ENCODE results near the gene ASIP.

ASIP gene

DNA sequence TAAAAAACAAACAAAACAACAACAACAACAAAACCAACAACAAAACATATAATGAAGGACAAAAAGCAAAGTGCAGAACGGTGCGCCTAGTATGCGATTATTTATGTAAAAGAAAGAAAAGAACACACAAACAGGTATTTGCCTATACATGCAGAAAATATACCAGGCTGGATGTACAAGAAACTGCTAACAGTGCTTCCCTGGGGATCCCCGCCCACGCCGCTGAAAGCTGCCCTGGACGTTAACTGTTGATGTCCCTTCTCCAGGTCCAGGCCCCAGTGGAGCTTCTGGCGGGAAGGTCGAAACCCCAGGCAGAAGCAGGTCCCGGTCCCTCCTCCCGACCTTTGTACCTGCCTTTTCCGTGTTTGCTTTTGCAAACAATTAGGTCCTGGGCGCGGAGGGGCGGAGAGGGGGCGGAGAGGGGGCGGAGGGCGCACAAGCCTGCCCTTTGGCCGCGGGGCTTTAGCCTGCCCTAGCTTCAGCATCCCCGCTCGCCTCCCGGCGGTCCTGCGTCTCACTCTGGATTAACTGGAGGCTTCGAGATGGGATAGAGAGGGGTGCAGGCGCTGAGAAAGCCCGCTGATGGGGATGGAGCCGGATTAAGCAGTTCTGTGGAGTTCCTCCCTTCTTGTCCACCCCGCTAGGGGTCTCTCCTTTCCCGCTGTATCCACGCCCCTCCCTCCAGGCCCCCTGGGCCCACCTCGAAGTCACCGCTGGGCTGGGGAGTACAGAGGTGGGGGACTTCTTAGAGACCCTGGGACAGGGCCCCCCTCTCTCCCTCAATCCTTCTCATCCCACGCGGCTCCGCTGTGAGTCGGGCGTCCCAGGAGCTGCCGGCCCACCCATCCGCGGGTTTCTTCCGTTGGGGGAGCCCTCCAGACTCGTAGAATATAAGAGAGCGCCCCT is 70.1 kb downstream of the ASIP start:
- peak overlapping the region; percentile 7 for H3K4me3 ChIP-seq (ENCODE audit: extremely low read depth, insufficient read depth, low read length, poor library complexity, severe bottlenecking)
- H3K27ac ChIP-seq (ENCODE audit: low read depth, low read length, severe bottlenecking), result no peak overlapping the region
- peaks cover 7% of the 10 kb centered on the region for H3K4me1 ChIP-seq (ENCODE audit: control insufficient read depth, insufficient read depth, low read length, poor library complexity, severe bottlenecking)
- no peaks in the 10 kb centered on the region for H3K36me3 ChIP-seq (ENCODE audit: control insufficient read depth, insufficient read depth, low read length)
- H3K9me3 ChIP-seq (ENCODE audit: control insufficient read depth, low read length), result no peaks in the 10 kb centered on the region
- 3 to 11% methylated on average over 23 to 40 of the region's 45 CpGs for WGBS, 2 experiments (ENCODE audit: insufficient coverage in 2 of 2)

- Histone ChIP-seq H3K9me3 (ENCODE audit: control insufficient read depth, low read length) (no peaks in the 10 kb centered on the region), H3K4me1 (ENCODE audit: control insufficient read depth, insufficient read depth, low read length, poor library complexity, severe bottlenecking) (peaks cover 7% of the 10 kb centered on the region), H3K27ac (ENCODE audit: low read depth, low read length, severe bottlenecking) (no peak overlapping the region), H3K36me3 (ENCODE audit: control insufficient read depth, insufficient read depth, low read length) (no peaks in the 10 kb centered on the region), H3K4me3 (ENCODE audit: extremely low read depth, insufficient read depth, low read length, poor library complexity, severe bottlenecking) (peak overlapping the region; percentile 7)
- 21 to 24% methylated on average over 5 to 10 of the region's 11 CpGs for WGBS, 2 experiments (ENCODE audit: insufficient coverage in 2 of 2)
Measured at GRCh38 chr20:34312024-34312460, 70.8 kb downstream of the ASIP start.

GRCh38 chr20:34312544-34313217 is 71.5 kb downstream of the ASIP start:
- Histone ChIP-seq H3K27ac (ENCODE audit: low read depth, low read length, severe bottlenecking) (no peak overlapping the region), H3K36me3 (ENCODE audit: control insufficient read depth, insufficient read depth, low read length) (no peaks in the 10 kb centered on the region), H3K4me1 (ENCODE audit: control insufficient read depth, insufficient read depth, low read length, poor library complexity, severe bottlenecking) (peaks cover 7% of the 10 kb centered on the region), H3K9me3 (ENCODE audit: control insufficient read depth, low read length) (no peaks in the 10 kb centered on the region), H3K4me3 (ENCODE audit: extremely low read depth, insufficient read depth, low read length, poor library complexity, severe bottlenecking) (no peak overlapping the region)
- WGBS, 2 experiments (ENCODE audit: insufficient coverage in 2 of 2), result 2 to 4% methylated on average over 11 of the region's 14 CpGs

- 94 to 100% methylated on average over 3 of the region's 3 CpGs for WGBS, 2 experiments (ENCODE audit: insufficient coverage in 2 of 2)
- no peaks in the 10 kb centered on the region for H3K9me3 ChIP-seq (ENCODE audit: control insufficient read depth, low read length)
- H3K36me3 ChIP-seq (ENCODE audit: control insufficient read depth, insufficient read depth, low read length), result no peaks in the 10 kb centered on the region
- H3K4me3 ChIP-seq (ENCODE audit: extremely low read depth, insufficient read depth, low read length, poor library complexity, severe bottlenecking), result no peak overlapping the region
- peaks cover 7% of the 10 kb centered on the region for H3K4me1 ChIP-seq (ENCODE audit: control insufficient read depth, insufficient read depth, low read length, poor library complexity, severe bottlenecking)
- H3K27ac ChIP-seq (ENCODE audit: low read depth, low read length, severe bottlenecking), result no peak overlapping the region
Measured at GRCh38 chr20:34315236-34315635, 74.0 kb downstream of the ASIP start.

GRCh38 chr20:34316196-34316814 is 75.1 kb downstream of the ASIP start:
- Histone ChIP-seq H3K36me3 (ENCODE audit: control insufficient read depth, insufficient read depth, low read length) (no peaks in the 10 kb centered on the region), H3K9me3 (ENCODE audit: control insufficient read depth, low read length) (no peaks in the 10 kb centered on the region), H3K4me1 (ENCODE audit: control insufficient read depth, insufficient read depth, low read length, poor library complexity, severe bottlenecking) (peaks cover 7% of the 10 kb centered on the region), H3K27ac (ENCODE audit: low read depth, low read length, severe bottlenecking) (no peak overlapping the region), H3K4me3 (ENCODE audit: extremely low read depth, insufficient read depth, low read length, poor library complexity, severe bottlenecking) (no peak overlapping the region)
- whole genome bisulfite sequencing, 2 experiments (ENCODE audit: insufficient coverage in 2 of 2), result 100% methylated on average over 1 of the region's 6 CpGs

Data from mesodermal cell (in vitro differentiated cells).